SK-N-MC (cell line): Measurements from ENCODE around the gene DNAJC17.

Source experiments
- DNase-seq: peaks from one replicate; pipeline ENCODE4 v3.0.0-alpha.2; 2011; ENCODE audit warnings: low read depth, low spot score
- H3K27ac ChIP-seq: fragments of 200-600 bp; sonication (generic); 2 replicates; pipeline ENCODE4 v1.5.1; 2016; ENCODE audit warnings: mixed run types
- H3K36me3 ChIP-seq: fragments of 200-600 bp; sonication (generic); 2 replicates; pipeline ENCODE4 v1.6.1; 2017; ENCODE audit warnings: antibody characterized with exemption, low read length, mixed read lengths; ENCODE audit not compliant: insufficient read depth
- H3K4me3 ChIP-seq: fragments of 200-600 bp; sonication (generic); 2 replicates; pipeline ENCODE4 v1.5.1; 2016
- H3K9ac ChIP-seq: fragments of 200-600 bp; sonication (generic); 2 replicates; pipeline ENCODE4 v1.8.0; 2017; ENCODE audit warnings: mixed run types, mixed read lengths; ENCODE audit not compliant: insufficient read length
- H3K9me3 ChIP-seq: fragments of 200-600 bp; sonication (generic); 2 replicates; pipeline ENCODE4 v1.6.1; 2017; ENCODE audit warnings: low read depth, mild to moderate bottlenecking, antibody characterized with exemption, low read length, moderate library complexity, mixed read lengths
- EZH2 ChIP-seq: fragments of 200-600 bp; sonication (generic); IDR thresholded peaks from one replicate; pipeline ENCODE4 v1.6.1; 2017; ENCODE audit warnings: antibody characterized with exemption
- FOXP2 ChIP-seq: optimal IDR thresholded peaks from 2 replicates; pipeline ENCODE3; 2011; ENCODE audit warnings: mild to moderate bottlenecking, moderate library complexity; ENCODE audit not compliant: insufficient read depth; ENCODE audit errors: extremely low read length, control extremely low read depth
- POLR2AphosphoS5 ChIP-seq: IDR thresholded peaks from 2 replicates; pipeline ENCODE4 v1.6.1; 2012; ENCODE audit warnings: mild to moderate bottlenecking, low read depth, low read length, borderline replicate concordance

The DNAJC17 gene

GRCh38 chr15:40775740-40776536, 31.3 kb downstream of the DNAJC17 start:
- Histone ChIP-seq H3K9ac (no peak overlapping the region), H3K9me3 (no peaks in the 10 kb centered on the region), H3K4me3 (no peak overlapping the region), H3K36me3 (peaks cover 34% of the 10 kb centered on the region; the same call in 1 of the 2 replicates), H3K27ac (no peak overlapping the region)
- TF ChIP-seq FOXP2 = no peak
- TF ChIP-seq POLR2AphosphoS5 = no peak
- TF ChIP-seq EZH2 = no peak
- DNase-seq = no peak

- Histone ChIP-seq H3K36me3 (peaks cover 34% of the 10 kb centered on the region; the same call in 1 of the 2 replicates), H3K4me3 (no peak overlapping the region), H3K27ac (no peak overlapping the region), H3K9ac (no peak overlapping the region), H3K9me3 (no peaks in the 10 kb centered on the region)
- DNase-seq = no peak
- TF ChIP-seq FOXP2 (no peak), POLR2AphosphoS5 (no peak), EZH2 (no peak)
These were observed 32.3 kb downstream of the DNAJC17 start for GRCh38 chr15:40775007-40775406.

GRCh38 chr15:40773902-40774301, 33.4 kb downstream of the DNAJC17 start:
- Histone ChIP-seq H3K36me3 (peaks cover 25% of the 10 kb centered on the region; the same call in 1 of the 2 replicates), H3K9ac (no peak overlapping the region), H3K27ac (no peak overlapping the region), H3K4me3 (no peak overlapping the region), H3K9me3 (no peaks in the 10 kb centered on the region)
- DNase-seq = no peak
- no peak for TF ChIP-seq EZH2
- TF ChIP-seq POLR2AphosphoS5 = no peak
- TF ChIP-seq FOXP2 = no peak

GRCh38 chr15:40773496-40773895, 33.8 kb downstream of the DNAJC17 start:
- H3K9ac ChIP-seq = no peak overlapping the region
- peaks cover 22% of the 10 kb centered on the region; the same call in 1 of the 2 replicates for H3K36me3 ChIP-seq
- no peak for DNase-seq
- no peak overlapping the region for H3K27ac ChIP-seq
- no peaks in the 10 kb centered on the region for H3K9me3 ChIP-seq
- no peak overlapping the region for H3K4me3 ChIP-seq
- TF ChIP-seq POLR2AphosphoS5 = no peak
- no peak for TF ChIP-seq FOXP2
- TF ChIP-seq EZH2 = no peak

GRCh38 chr15:40772014-40772413, 35.3 kb downstream of the DNAJC17 start:
- Histone ChIP-seq H3K4me3 (no peak overlapping the region), H3K9me3 (no peaks in the 10 kb centered on the region), H3K9ac (no peak overlapping the region), H3K36me3 (peaks cover 16% of the 10 kb centered on the region; the same call in 1 of the 2 replicates), H3K27ac (no peak overlapping the region)
- no peak for DNase-seq
- TF ChIP-seq FOXP2 (no peak), EZH2 (no peak), POLR2AphosphoS5 (no peak)

GRCh38 chr15:40771242-40771641, 36.0 kb downstream of the DNAJC17 start:
- DNase-seq = no peak
- H3K9ac ChIP-seq = no peak overlapping the region
- H3K9me3 ChIP-seq = no peaks in the 10 kb centered on the region
- no peak overlapping the region for H3K27ac ChIP-seq
- peaks cover 8% of the 10 kb centered on the region; the same call in 1 of the 2 replicates for H3K36me3 ChIP-seq
- H3K4me3 ChIP-seq = no peak overlapping the region
- TF ChIP-seq POLR2AphosphoS5 = no peak
- TF ChIP-seq FOXP2 = no peak
- TF ChIP-seq EZH2 = no peak

- DNase-seq = no peak
- H3K9me3 ChIP-seq = no peaks in the 10 kb centered on the region
- H3K27ac ChIP-seq = no peak overlapping the region
- no peak overlapping the region for H3K9ac ChIP-seq
- TF ChIP-seq POLR2AphosphoS5 (no peak), EZH2 (no peak), FOXP2 (no peak)
- H3K36me3 ChIP-seq = no peaks in the 10 kb centered on the region; the same call in 1 of the 2 replicates
- no peak overlapping the region for H3K4me3 ChIP-seq
These were observed 37.0 kb downstream of the DNAJC17 start for GRCh38 chr15:40770147-40770721.

- Histone ChIP-seq H3K27ac (no peak within 1 kb of the TSS), H3K4me3 (no peak within 1 kb of the TSS), H3K9ac (no peak within 1 kb of the TSS), H3K36me3 (no peaks in the 10 kb centered on the region; the same call in 1 of the 2 replicates), H3K9me3 (no peaks in the 10 kb centered on the region)
- no peak for TF ChIP-seq FOXP2
- no peak for DNase-seq
These were observed 37.8 kb downstream of the DNAJC17 start, which contains the start of gene C15orf62 for GRCh38 chr15:40769274-40770146. TSS of gene C15orf62 (plus strand) at chr15:40769980. CDS start at chr15:40770496, 516 bp downstream.
